ENCODE measurements around the gene VCL. TPM values are rescaled to one million over a fixed set of nuclear protein-coding genes. Genes with fewer than 3 reads are reported as not detected.

The VCL gene
- total RNA-seq, 4 donors from 2014 or later, result 53.3 to 90.4 (median 63.1) TPM

GRCh38 chr10:74099420-74099819 lies 101.5 kb downstream of the VCL start:
- TF ChIP-seq, protein P1, sequence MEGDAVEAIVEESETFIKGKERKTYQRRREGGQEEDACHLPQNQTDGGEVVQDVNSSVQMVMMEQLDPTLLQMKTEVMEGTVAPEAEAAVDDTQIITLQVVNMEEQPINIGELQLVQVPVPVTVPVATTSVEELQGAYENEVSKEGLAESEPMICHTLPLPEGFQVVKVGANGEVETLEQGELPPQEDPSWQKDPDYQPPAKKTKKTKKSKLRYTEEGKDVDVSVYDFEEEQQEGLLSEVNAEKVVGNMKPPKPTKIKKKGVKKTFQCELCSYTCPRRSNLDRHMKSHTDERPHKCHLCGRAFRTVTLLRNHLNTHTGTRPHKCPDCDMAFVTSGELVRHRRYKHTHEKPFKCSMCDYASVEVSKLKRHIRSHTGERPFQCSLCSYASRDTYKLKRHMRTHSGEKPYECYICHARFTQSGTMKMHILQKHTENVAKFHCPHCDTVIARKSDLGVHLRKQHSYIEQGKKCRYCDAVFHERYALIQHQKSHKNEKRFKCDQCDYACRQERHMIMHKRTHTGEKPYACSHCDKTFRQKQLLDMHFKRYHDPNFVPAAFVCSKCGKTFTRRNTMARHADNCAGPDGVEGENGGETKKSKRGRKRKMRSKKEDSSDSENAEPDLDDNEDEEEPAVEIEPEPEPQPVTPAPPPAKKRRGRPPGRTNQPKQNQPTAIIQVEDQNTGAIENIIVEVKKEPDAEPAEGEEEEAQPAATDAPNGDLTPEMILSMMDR (IDR thresholded peaks at IDR 0.05), result no peak
- no peak for TF ChIP-seq POLR2A (IDR thresholded peaks at IDR 0.05)
- no peak for DNase-seq (ENCODE audit: low spot score in 2 of 2)
- H3K4me3 ChIP-seq (ENCODE audit: low read depth, poor library complexity, severe bottlenecking), result no peak overlapping the region
- intact Hi-C loops (cut with DNase I; ENCODE audit: low total_unique reads), result no loop called here
- WGBS, 2 donors, result 87 to 88% methylated on average over 3 of the region's 3 CpGs

- H3K4me3 ChIP-seq (ENCODE audit: low read depth, poor library complexity, severe bottlenecking), result no peak overlapping the region
- TF ChIP-seq, protein P1 (IDR thresholded peaks at IDR 0.05), result no peak
- no peak for TF ChIP-seq POLR2A (IDR thresholded peaks at IDR 0.05)
- intact Hi-C loops (cut with DNase I; ENCODE audit: low total_unique reads), result no loop called here
- no peak for DNase-seq (ENCODE audit: low spot score in 2 of 2)
- 63 to 64% methylated on average over 3 of the region's 3 CpGs for WGBS, 2 donors
Observed at GRCh38 chr10:74099836-74100235, 101.9 kb downstream of the VCL start.

DNA sequence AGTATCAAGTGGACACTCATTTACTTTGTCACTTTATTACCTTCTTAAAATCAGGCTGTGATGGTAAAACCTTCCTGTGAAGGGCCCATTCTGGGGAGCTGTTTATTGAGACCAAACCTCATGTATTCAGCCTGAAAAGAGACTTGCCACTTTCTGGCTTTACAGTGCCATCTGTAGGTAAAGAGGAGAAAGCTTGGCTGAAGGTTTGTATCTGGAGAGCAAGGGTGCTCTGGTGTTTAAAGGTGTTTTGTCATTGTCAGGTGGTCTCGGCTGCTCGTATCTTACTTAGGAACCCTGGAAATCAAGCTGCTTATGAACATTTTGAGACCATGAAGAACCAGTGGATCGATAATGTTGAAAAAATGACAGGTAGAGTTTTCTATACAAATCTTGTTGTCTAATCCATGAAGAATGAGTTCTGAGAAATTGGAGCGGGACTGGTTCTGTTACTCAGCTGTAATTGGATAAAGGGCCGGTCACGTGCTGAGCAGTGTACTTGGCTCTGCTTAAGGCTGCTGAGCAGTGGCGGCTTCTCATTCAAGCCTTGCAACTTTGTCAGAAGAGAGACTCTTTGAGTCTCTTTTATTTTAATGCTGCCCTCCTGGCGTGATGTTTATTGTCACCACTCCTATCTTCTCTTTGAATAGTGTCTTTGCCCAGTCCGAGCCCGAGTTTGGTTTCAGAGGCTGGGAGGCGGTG lies 105.8 kb downstream of the VCL start:
- intact Hi-C loops (cut with DNase I; ENCODE audit: low total_unique reads), result no loop called here
- no peak for DNase-seq (ENCODE audit: low spot score in 2 of 2)
- H3K4me3 ChIP-seq (ENCODE audit: low read depth, poor library complexity, severe bottlenecking), result no peak overlapping the region
- TF ChIP-seq, protein P1 (IDR thresholded peaks at IDR 0.05), result no peak
- TF ChIP-seq POLR2A (IDR thresholded peaks at IDR 0.05), result no peak
- WGBS, 2 donors, result 82 to 85% methylated on average over 11 of the region's 11 CpGs

- WGBS, 2 donors, result 89 to 91% methylated on average over 5 of the region's 5 CpGs
- no peak overlapping the region for H3K4me3 ChIP-seq (ENCODE audit: low read depth, poor library complexity, severe bottlenecking)
- intact Hi-C loops (cut with DNase I; ENCODE audit: low total_unique reads), result no loop called here
- DNase-seq (ENCODE audit: low spot score in 2 of 2), result no peak
- no peak for TF ChIP-seq POLR2A (IDR thresholded peaks at IDR 0.05)
- TF ChIP-seq, protein P1 (IDR thresholded peaks at IDR 0.05), result no peak
Observed at GRCh38 chr10:74104480-74104879, 106.6 kb downstream of the VCL start.

GRCh38 chr10:74104996-74105395 lies 107.1 kb downstream of the VCL start:
- H3K4me3 ChIP-seq (ENCODE audit: low read depth, poor library complexity, severe bottlenecking), result no peak overlapping the region
- 89 to 94% methylated on average over 8 of the region's 8 CpGs for WGBS, 2 donors
- intact Hi-C loops (cut with DNase I; ENCODE audit: low total_unique reads), result no loop called here
- no peak for DNase-seq (ENCODE audit: low spot score in 2 of 2)
- TF ChIP-seq, protein P1 (IDR thresholded peaks at IDR 0.05), result no peak
- no peak for TF ChIP-seq POLR2A (IDR thresholded peaks at IDR 0.05)

- 71 to 73% methylated on average over 4 of the region's 4 CpGs for WGBS, 2 donors
- intact Hi-C loops (cut with DNase I; ENCODE audit: low total_unique reads), result no loop called here
- H3K4me3 ChIP-seq (ENCODE audit: low read depth, poor library complexity, severe bottlenecking), result no peak overlapping the region
- DNase-seq (ENCODE audit: low spot score in 2 of 2), result no peak
- TF ChIP-seq, protein P1 (IDR thresholded peaks at IDR 0.05), result no peak
- TF ChIP-seq POLR2A (IDR thresholded peaks at IDR 0.05), result no peak
Observed at GRCh38 chr10:74107391-74107790, 109.5 kb downstream of the VCL start.
